Endothelial cell of umbilical vein (primary cell): ENCODE results near the gene IGF1. TPM values are rescaled to one million over a fixed set of nuclear protein-coding genes. Genes with fewer than 3 reads are reported as not detected.

Experiments used
- BruUV-seq: library from RNA; stranded (reverse); fragments of 400-500 nt; replicated peaks from 2 replicates; lab custom pipeline; 2021; lab: Mats Ljungman, UMichigan
- CTCF ChIA-PET: fragments of 300-600, 350-600 bp; sonication (Branson Sonifier 250); formaldehyde crosslinking; loops from one replicate; lab custom pipeline; 2021; ENCODE audit warnings: antibody characterized with exemption, inconsistent platforms; lab: Charles Lee
- POLR2A ChIA-PET: fragments of 300-600, 350-600 bp; sonication (Branson Sonifier 250); formaldehyde crosslinking; loops from one replicate; lab custom pipeline; 2021; ENCODE audit warnings: antibody characterized with exemption, inconsistent platforms; lab: Charles Lee
- DNase-seq: peaks from one replicate; pipeline ENCODE4 v3.0.0-alpha.2; 2011; ENCODE audit warnings: low read depth, low spot score
- FAIRE-seq: peaks from 2 replicates; lab custom pipeline; 2011; peaks lifted over from hg19 to GRCh38; lab: Jason Lieb, UNC
- H2AFZ ChIP-seq: 2 replicates; pipeline ENCODE4 v1.6.0; 2012; ENCODE audit warnings: low read depth, low read length, control low read depth, inconsistent platforms
- H3K27ac ChIP-seq: 2 replicates; pipeline ENCODE4 v1.5.1; 2011; ENCODE audit warnings: low read depth, mild to moderate bottlenecking, control low read depth, low read length, moderate library complexity; ENCODE audit not compliant: insufficient read depth
- H3K27me3 ChIP-seq, 2 experiments: 2 replicates each; pipeline versions ENCODE4 v1.6.0 to v1.6.1; 2011; ENCODE audit warnings: low read length in 2 of 2, mixed read lengths in 1 of 2; ENCODE audit not compliant: control insufficient read depth in 2 of 2, insufficient read depth in 2 of 2
- H3K36me3 ChIP-seq, 2 experiments: 2 replicates in 1 of 2; 3 replicates in 1 of 2; pipeline ENCODE4 v1.5.1; 2011; ENCODE audit warnings: low read length in 2 of 2, mild to moderate bottlenecking in 1 of 2, moderate library complexity in 1 of 2; ENCODE audit not compliant: control insufficient read depth in 2 of 2, insufficient read depth in 2 of 2; ENCODE audit errors: extremely low read depth in 1 of 2
- H3K4me1 ChIP-seq: 3 replicates; pipeline ENCODE4 v1.5.1; 2011; ENCODE audit warnings: mild to moderate bottlenecking, low read length; ENCODE audit not compliant: control insufficient read depth, insufficient read depth; ENCODE audit errors: extremely low read depth
- H3K4me2 ChIP-seq: 2 replicates; pipeline ENCODE4 v1.6.1; 2011; ENCODE audit warnings: low read length, control low read depth, mixed read lengths; ENCODE audit not compliant: insufficient read depth
- H3K4me3 ChIP-seq, 3 experiments: fragments of 200-600 bp in 1 of 3; sonication (generic), shearing (Covaris generic) in 1 of 3; replicated peaks in 1 of 3; 2 replicates each; pipeline ENCODE4 v1.5.1; 2011 to 2016; ENCODE audit warnings: control low read depth in 3 of 3, low read length in 3 of 3, mild to moderate bottlenecking in 2 of 3, inconsistent platforms in 1 of 3, low read depth in 1 of 3, moderate library complexity in 1 of 3; ENCODE audit not compliant: insufficient read depth in 1 of 3
- H3K79me2 ChIP-seq: 2 replicates; pipeline ENCODE4 v1.6.0; 2012; ENCODE audit warnings: low read length, inconsistent platforms; ENCODE audit not compliant: control insufficient read depth, insufficient read depth
- H3K9ac ChIP-seq: replicated peaks from 2 replicates; pipeline ENCODE3; 2011; ENCODE audit warnings: low read length, control low read depth; ENCODE audit not compliant: insufficient read depth; ENCODE audit errors: extremely low read depth
- H3K9me1 ChIP-seq: replicated peaks from 3 replicates; pipeline ENCODE4 v1.6.0; 2011; ENCODE audit warnings: mild to moderate bottlenecking, low read length; ENCODE audit not compliant: control insufficient read depth, insufficient read depth; ENCODE audit errors: extremely low read depth
- H3K9me3 ChIP-seq: replicated peaks from 2 replicates; pipeline ENCODE4 v1.5.1; 2012; ENCODE audit warnings: low read length, inconsistent platforms; ENCODE audit not compliant: control insufficient read depth, insufficient read depth
- H4K20me1 ChIP-seq: replicated peaks from 2 replicates; pipeline ENCODE3; 2011; ENCODE audit warnings: mild to moderate bottlenecking, low read length; ENCODE audit not compliant: control insufficient read depth, insufficient read depth; ENCODE audit errors: extremely low read depth
- EZH2 ChIP-seq: IDR thresholded peaks from 2 replicates; pipeline ENCODE4 v1.6.1; 2012; ENCODE audit warnings: borderline replicate concordance, low read depth, mild to moderate bottlenecking, moderate library complexity, low read length, inconsistent platforms; ENCODE audit not compliant: severe bottlenecking
- FOS ChIP-seq: IDR thresholded peaks from 2 replicates; pipeline ENCODE4 v1.6.1; 2011; ENCODE audit warnings: mild to moderate bottlenecking, low read length, moderate library complexity, borderline replicate concordance; ENCODE audit not compliant: insufficient read depth
- GATA2 ChIP-seq: IDR thresholded peaks from 2 replicates; pipeline ENCODE4 v1.7.0; 2011; ENCODE audit warnings: low read depth, mild to moderate bottlenecking, moderate library complexity, mixed read lengths, low read length; ENCODE audit not compliant: insufficient read length, insufficient read depth
- JUN ChIP-seq: IDR thresholded peaks from 2 replicates; pipeline ENCODE4 v1.6.1; 2011; ENCODE audit warnings: borderline replicate concordance, low read depth; ENCODE audit not compliant: insufficient read length, insufficient read depth
- MAX ChIP-seq: IDR thresholded peaks from 2 replicates; pipeline ENCODE4 v1.6.1; 2011; ENCODE audit not compliant: insufficient read depth, insufficient read length
- MYC ChIP-seq: IDR thresholded peaks from one replicate; pipeline ENCODE4 v1.6.1; 2011; ENCODE audit warnings: mild to moderate bottlenecking, low read depth, low read length
- POLR2A ChIP-seq: IDR thresholded peaks from 2 replicates; pipeline ENCODE4 v1.6.1; 2012; ENCODE audit warnings: low read depth, mild to moderate bottlenecking, control low read depth, low read length
- POLR2AphosphoS5 ChIP-seq: IDR thresholded peaks from 2 replicates; pipeline ENCODE4 v1.6.1; 2012; ENCODE audit warnings: low read depth, mild to moderate bottlenecking, control low read depth, low read length, moderate library complexity; ENCODE audit not compliant: insufficient read depth
- dilution Hi-C: fragments of 300-500 bp; cut with MboI; formaldehyde crosslinking; loops from one replicate; pipeline ENCODE4 v1.15.0; 2019; ENCODE audit warnings: low sequenced_read_pairs; ENCODE audit not compliant: extremely low pct_ligation_motif_present
- intact Hi-C: fragments of 100-400 bp; cut with micrococcal nuclease; formaldehyde crosslinking; loops from one replicate; pipeline ENCODE4 v1.10.0; 2022
- polyA plus RNA-seq, 4 experiments: library from polyadenylated mRNA; depleted of rRNA in 3 of 4; stranded (reverse) in 3 of 4; unstranded in 1 of 4; fragments of >200 nt; gene quantifications; 2 replicates each; pipeline versions ENCODE4 v1.2.1 to v1.2.3, GENCODE V29; 2011 to 2012; ENCODE audit warnings: missing spikeins in 1 of 4
- total RNA-seq: library from RNA; stranded (reverse); gene quantifications from 2 replicates; pipeline ENCODE4 v1.2.3, GENCODE V29; 2021
- TF ChIP-seq, protein P1 (sequence below), 2 donors: IDR thresholded peaks; 1 replicate in 1 of 2; 2 replicates in 1 of 2; pipeline ENCODE4 v1.5.1; 2011; ENCODE audit warnings: low read length in 2 of 2, mild to moderate bottlenecking in 2 of 2, moderate library complexity in 2 of 2, control low read depth in 1 of 2, inconsistent platforms in 1 of 2, low read depth in 1 of 2; ENCODE audit not compliant: insufficient read depth in 1 of 2; ENCODE audit errors: extremely low read depth in 1 of 2

The IGF1 gene
- total and polyA plus RNA-seq, 2 donors (not counting 3 experiments of a cell fraction or from before 2014, with no cell fraction given): 0.10 TPM; not detected in 1

DNA sequence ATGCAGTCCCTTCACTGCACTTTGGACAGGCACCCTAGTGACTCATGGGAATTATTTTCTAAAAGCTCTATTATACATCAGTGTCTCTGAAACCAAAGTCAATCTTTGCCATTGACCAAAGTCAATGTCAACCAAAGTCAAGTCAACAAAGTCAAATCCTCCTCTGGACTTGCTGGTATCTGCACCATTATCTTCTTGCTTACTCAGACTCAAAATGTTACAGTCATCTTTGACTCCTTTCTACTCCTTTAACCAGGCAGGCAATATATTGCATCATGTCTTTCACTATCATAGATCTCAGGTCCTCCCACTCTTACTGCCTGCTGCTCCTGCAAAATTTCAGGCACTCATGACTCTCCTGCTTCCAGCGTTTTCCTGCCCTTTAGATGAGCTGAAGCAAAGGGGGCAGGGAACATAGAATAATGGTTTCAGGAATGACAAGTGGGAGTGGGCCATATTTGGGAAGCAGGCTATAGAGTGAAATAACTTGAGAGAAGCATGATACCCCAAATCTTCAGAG lies 39.2 kb downstream of the IGF1 start:
- Histone ChIP-seq H3K4me3 (no peak overlapping the region), H3K4me1 (peaks cover 30% of the 10 kb centered on the region), H4K20me1 (no peaks in the 10 kb centered on the region), H3K79me2 (no peaks in the 10 kb centered on the region), H3K27me3 (no peaks in the 10 kb centered on the region), H2AFZ (no peak overlapping the region), H3K9me3 (no peaks in the 10 kb centered on the region), H3K9ac (no peak overlapping the region), H3K27ac (no peak overlapping the region), H3K9me1 (no peaks in the 10 kb centered on the region), H3K36me3 (no peaks in the 10 kb centered on the region), H3K4me2 (no peak overlapping the region)
- BruUV-seq: no TSS peak
- CTCF ChIA-PET: no interaction called here
- dilution Hi-C loops: no loop called here
- intact Hi-C loops: no loop called here
- no peak for TF ChIP-seq FOS
- no peak for TF ChIP-seq GATA2
- no peak for TF ChIP-seq MYC
- TF ChIP-seq POLR2A: no peak
- no peak for TF ChIP-seq MAX
- no peak for TF ChIP-seq POLR2AphosphoS5
- TF ChIP-seq JUN: no peak
- no peak for TF ChIP-seq EZH2
- TF ChIP-seq, protein P1, sequence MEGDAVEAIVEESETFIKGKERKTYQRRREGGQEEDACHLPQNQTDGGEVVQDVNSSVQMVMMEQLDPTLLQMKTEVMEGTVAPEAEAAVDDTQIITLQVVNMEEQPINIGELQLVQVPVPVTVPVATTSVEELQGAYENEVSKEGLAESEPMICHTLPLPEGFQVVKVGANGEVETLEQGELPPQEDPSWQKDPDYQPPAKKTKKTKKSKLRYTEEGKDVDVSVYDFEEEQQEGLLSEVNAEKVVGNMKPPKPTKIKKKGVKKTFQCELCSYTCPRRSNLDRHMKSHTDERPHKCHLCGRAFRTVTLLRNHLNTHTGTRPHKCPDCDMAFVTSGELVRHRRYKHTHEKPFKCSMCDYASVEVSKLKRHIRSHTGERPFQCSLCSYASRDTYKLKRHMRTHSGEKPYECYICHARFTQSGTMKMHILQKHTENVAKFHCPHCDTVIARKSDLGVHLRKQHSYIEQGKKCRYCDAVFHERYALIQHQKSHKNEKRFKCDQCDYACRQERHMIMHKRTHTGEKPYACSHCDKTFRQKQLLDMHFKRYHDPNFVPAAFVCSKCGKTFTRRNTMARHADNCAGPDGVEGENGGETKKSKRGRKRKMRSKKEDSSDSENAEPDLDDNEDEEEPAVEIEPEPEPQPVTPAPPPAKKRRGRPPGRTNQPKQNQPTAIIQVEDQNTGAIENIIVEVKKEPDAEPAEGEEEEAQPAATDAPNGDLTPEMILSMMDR (IDR thresholded peaks at IDR 0.05; ENCODE audit: extremely low read depth in 1 of 2, insufficient read depth in 1 of 2, low read depth in 1 of 2, low read length in 2 of 2): no peak
- POLR2A ChIA-PET: no interaction called here
- FAIRE-seq (no peak), DNase-seq (no peak)
